Naive B cell (primary cell): Measurements from ENCODE around the gene CSNK1A1. TPM values are rescaled to one million over a fixed set of nuclear protein-coding genes. Genes with fewer than 3 reads are reported as not detected.
"Not testable (repeated sequence)": the region's sequence is repeated elsewhere in the genome, so short reads cannot be mapped to it uniquely, and the experiment has no call there.

Experiments
- ATAC-seq, 2 donors: fragments of 150-1000 bp; cut with Tn5 transposase; 2 replicates each; pipeline ENCODE4 v1.10.0; 2021; ENCODE audit warnings: low read depth in 2 of 2, mild to moderate bottlenecking in 2 of 2, moderate library complexity in 2 of 2
- DNase-seq: peaks from one replicate; pipeline ENCODE4 v3.0.0; 2022
- H3K27ac Mint-ChIP-seq, 6 donors: one replicate each; pipeline ENCODE4 v1.8.0; 2020 to 2022; ENCODE audit warnings: mild to moderate bottlenecking in 6 of 6, mixed read lengths in 6 of 6, moderate library complexity in 5 of 6, inconsistent platforms in 2 of 6
- H3K27me3 Mint-ChIP-seq, 3 donors: one replicate each; pipeline ENCODE4 v1.8.0; 2021 to 2022; ENCODE audit warnings: mixed read lengths in 3 of 3, mild to moderate bottlenecking in 1 of 3
- H3K36me3 Mint-ChIP-seq, 2 donors: one replicate each; pipeline ENCODE4 v1.8.0; 2020 to 2022; ENCODE audit warnings: mixed read lengths in 2 of 2, inconsistent platforms in 1 of 2, mild to moderate bottlenecking in 1 of 2
- H3K4me1 Mint-ChIP-seq, 3 donors: one replicate each; pipeline ENCODE4 v1.8.0; 2020 to 2022; ENCODE audit warnings: mixed read lengths in 3 of 3, inconsistent platforms in 1 of 3, mild to moderate bottlenecking in 1 of 3, moderate library complexity in 1 of 3
- H3K4me3 Mint-ChIP-seq, 8 donors: one replicate each; pipeline ENCODE4 v1.8.0; 2020 to 2022; ENCODE audit warnings: mild to moderate bottlenecking in 8 of 8, mixed read lengths in 8 of 8, moderate library complexity in 8 of 8, inconsistent platforms in 2 of 8
- H3K9me3 Mint-ChIP-seq, 7 donors: one replicate each; pipeline ENCODE4 v1.8.0; 2020 to 2022; ENCODE audit warnings: mixed read lengths in 7 of 7, mild to moderate bottlenecking in 5 of 7, inconsistent platforms in 2 of 7, moderate library complexity in 1 of 7
- polyA plus RNA-seq, 6 donors: library from polyadenylated mRNA; unstranded; fragments of 300-500 nt; fragmentation: Illumina TruSeq; gene quantifications; one replicate each; pipeline ENCODE4 v1.2.3, GENCODE V29; 2021; ENCODE audit warnings: low read depth in 6 of 6

Gene CSNK1A1
- polyA plus RNA-seq, 6 donors from 2014 or later, result 100 to 148 (median 129) TPM

DNA sequence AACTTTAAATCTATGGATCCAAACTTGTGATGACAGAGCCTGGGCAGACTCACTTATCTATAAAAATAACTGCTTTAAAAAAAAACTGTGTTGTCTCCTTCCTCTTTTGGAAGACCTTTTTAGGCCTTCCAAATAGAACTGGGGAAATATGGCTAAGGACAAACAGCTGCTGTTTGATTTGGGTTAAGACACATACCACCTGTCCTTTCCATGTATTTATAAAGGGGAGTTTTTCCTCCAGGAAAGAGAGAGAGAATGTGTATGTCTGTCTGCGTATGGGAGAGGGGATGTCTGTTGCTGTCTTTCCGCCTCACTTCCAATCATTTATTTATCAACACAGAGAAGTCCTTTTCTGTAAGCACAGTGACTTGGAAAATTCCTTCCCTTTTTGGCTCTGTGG is 32.9 kb upstream of the CSNK1A1 start:
- Mint-ChIP-seq H3K4me1 (peaks cover 4 to 9% (median 6%) of the 10 kb centered on the region in 3 donors), H3K4me3 (no peak overlapping the region), H3K36me3 (no peaks in the 10 kb centered on the region), H3K27ac (no peak overlapping the region), H3K27me3 (peaks cover 15 to 34% (median 24%) of the 10 kb centered on the region in 3 donors), H3K9me3 (no peaks in the 10 kb centered on the region)
- no peak for DNase-seq
- no peak for ATAC-seq

GRCh38 chr5:149583394-149583793 is 32.2 kb upstream of the CSNK1A1 start:
- ATAC-seq, result no peak
- DNase-seq, result no peak
- H3K27ac Mint-ChIP-seq, result no peak overlapping the region

GRCh38 chr5:149581931-149582768 is 30.9 kb upstream of the CSNK1A1 start:
- Mint-ChIP-seq H3K9me3 (no peaks in the 10 kb centered on the region), H3K27me3 (peaks cover 15 to 38% (median 27%) of the 10 kb centered on the region in 3 donors), H3K4me3 (peak overlapping the region in 5 of 8 donors; percentile 72 to 86 (median 78)), H3K36me3 (no peaks in the 10 kb centered on the region), H3K4me1 (peaks cover 4 to 9% (median 6%) of the 10 kb centered on the region in 3 donors), H3K27ac (no peak overlapping the region)
- ATAC-seq, result no peak
- no peak for DNase-seq

More at GRCh38 chr5:149583394-149583793, 32.2 kb upstream of the CSNK1A1 start:
- H3K36me3 Mint-ChIP-seq, result no peaks in the 10 kb centered on the region
- H3K4me1 Mint-ChIP-seq, result peaks cover 4 to 9% (median 6%) of the 10 kb centered on the region in 3 donors
- peaks cover 15 to 38% (median 29%) of the 10 kb centered on the region in 3 donors for H3K27me3 Mint-ChIP-seq
- no peaks in the 10 kb centered on the region for H3K9me3 Mint-ChIP-seq
- no peak overlapping the region for H3K4me3 Mint-ChIP-seq

DNA sequence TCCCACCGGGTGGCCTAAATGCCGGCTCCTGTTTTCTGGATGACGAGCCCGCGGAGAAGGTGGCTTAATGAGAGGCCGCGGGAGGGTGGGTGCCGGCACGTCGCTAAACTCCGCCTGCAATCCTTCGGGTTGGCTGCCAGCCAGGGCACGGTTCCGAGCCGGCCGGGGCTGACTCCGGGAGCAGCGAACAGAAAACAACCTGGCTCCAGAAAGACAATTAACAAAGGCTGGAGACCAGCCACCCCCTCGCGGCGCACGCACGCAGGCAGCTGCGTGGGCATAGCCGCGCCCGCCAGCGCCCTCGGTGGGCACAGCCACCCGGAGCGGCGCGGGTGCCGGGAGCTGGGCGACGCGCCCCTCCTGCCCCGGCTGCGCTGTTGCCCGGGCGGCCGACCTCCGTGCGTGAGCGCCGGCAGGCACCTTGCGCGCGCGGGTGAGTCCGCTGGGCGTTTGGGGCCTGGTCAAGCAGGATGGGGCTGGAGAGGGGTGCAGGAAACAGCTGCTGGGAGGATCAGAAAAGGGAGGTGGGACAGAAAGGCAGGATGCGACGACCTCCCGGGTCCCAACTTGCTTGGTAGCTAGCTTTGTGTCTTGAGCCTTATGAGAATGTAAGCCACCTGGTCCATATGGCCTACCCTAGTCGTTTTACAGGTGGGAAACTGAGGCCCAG is 30.1 kb upstream of the CSNK1A1 start, which contains the start of gene ARHGEF37:
TSS of gene ARHGEF37 (plus strand) at position 307 of the 670 bp plus-strand sequence. CDS start 16,272 bp downstream, outside the sequence.
- H3K9me3 Mint-ChIP-seq, result no peaks in the 10 kb centered on the region
- H3K36me3 Mint-ChIP-seq, result no peaks in the 10 kb centered on the region
- peak within 1 kb of the TSS; percentile 23 to 86 (median 74) for H3K4me3 Mint-ChIP-seq
- peaks cover 15 to 38% (median 23%) of the 10 kb centered on the region in 3 donors for H3K27me3 Mint-ChIP-seq
- no peak for DNase-seq
- no peak within 1 kb of the TSS for H3K27ac Mint-ChIP-seq
- H3K4me1 Mint-ChIP-seq, result peaks cover 4 to 9% (median 6%) of the 10 kb centered on the region in 3 donors
- ATAC-seq, result peak; percentile 64 to 68

DNA sequence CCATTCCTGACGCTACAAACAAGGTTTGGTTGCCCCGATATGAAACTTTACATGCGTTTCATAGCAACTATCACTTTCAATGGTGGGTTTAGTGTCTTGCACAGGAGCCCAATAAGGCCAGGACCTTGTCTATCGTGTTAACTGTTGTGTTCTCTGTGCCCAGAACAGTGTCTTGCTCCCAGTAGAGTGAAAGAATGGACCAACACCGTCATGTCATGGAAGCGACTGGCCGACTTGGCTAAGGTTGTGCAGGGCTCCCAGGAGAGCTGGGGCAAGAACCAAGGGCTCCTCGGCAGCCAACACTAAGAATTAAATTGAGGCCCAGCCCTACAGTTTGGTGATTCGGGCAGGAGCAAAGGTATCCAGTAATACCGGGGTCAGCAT is 29.6 kb upstream of the CSNK1A1 start:
- no peak for ATAC-seq
- H3K4me3 Mint-ChIP-seq, result peak overlapping the region; percentile 23 to 81 (median 67)
- H3K27ac Mint-ChIP-seq, result no peak overlapping the region
- no peaks in the 10 kb centered on the region for H3K36me3 Mint-ChIP-seq
- peaks cover 4 to 9% (median 6%) of the 10 kb centered on the region in 3 donors for H3K4me1 Mint-ChIP-seq
- H3K9me3 Mint-ChIP-seq, result no peaks in the 10 kb centered on the region
- no peak for DNase-seq
- peaks cover 15 to 38% (median 23%) of the 10 kb centered on the region in 3 donors for H3K27me3 Mint-ChIP-seq

DNA sequence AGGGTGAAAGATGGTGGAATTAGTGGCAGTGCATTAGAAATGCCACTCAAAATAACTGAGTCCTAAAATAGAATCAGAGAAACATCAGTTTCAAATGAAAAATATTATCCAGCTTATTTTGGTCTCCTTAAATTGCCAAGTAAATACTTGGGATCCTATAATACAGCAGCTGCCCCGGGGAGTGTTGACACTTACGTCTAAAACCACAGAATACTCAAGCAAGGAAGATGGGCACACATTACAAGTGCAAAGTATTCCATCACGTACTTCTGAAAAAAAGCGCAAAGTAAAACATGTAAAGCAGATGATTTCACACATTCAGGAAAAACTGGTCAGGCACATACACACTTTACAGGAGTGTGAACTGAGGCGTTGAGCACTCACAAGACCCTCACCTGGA is 27.7 kb upstream of the CSNK1A1 start:
- no peaks in the 10 kb centered on the region for H3K36me3 Mint-ChIP-seq
- H3K27ac Mint-ChIP-seq, result no peak overlapping the region
- no peak for DNase-seq
- peaks cover 15 to 38% (median 23%) of the 10 kb centered on the region in 3 donors for H3K27me3 Mint-ChIP-seq
- no peak overlapping the region for H3K4me3 Mint-ChIP-seq
- no peak for ATAC-seq
- H3K9me3 Mint-ChIP-seq, result no peaks in the 10 kb centered on the region
- H3K4me1 Mint-ChIP-seq, result peaks cover 4 to 9% (median 6%) of the 10 kb centered on the region in 3 donors

GRCh38 chr5:149576021-149576420 is 24.8 kb upstream of the CSNK1A1 start:
- H3K4me1 Mint-ChIP-seq, result peaks cover 4% of the 10 kb centered on the region in 3 donors
- DNase-seq, result no peak
- no peak for ATAC-seq
- H3K9me3 Mint-ChIP-seq, result no peaks in the 10 kb centered on the region
- H3K27me3 Mint-ChIP-seq, result peaks cover 15 to 22% (median 17%) of the 10 kb centered on the region in 3 donors
- H3K4me3 Mint-ChIP-seq, result no peak overlapping the region
- H3K27ac Mint-ChIP-seq, result no peak overlapping the region
- no peaks in the 10 kb centered on the region for H3K36me3 Mint-ChIP-seq

GRCh38 chr5:149575131-149575530 is 23.9 kb upstream of the CSNK1A1 start:
- no peaks in the 10 kb centered on the region for H3K4me1 Mint-ChIP-seq
- no peaks in the 10 kb centered on the region for H3K36me3 Mint-ChIP-seq
- H3K9me3 Mint-ChIP-seq, result no peaks in the 10 kb centered on the region
- no peak overlapping the region for H3K4me3 Mint-ChIP-seq
- DNase-seq (no peak), ATAC-seq (no peak)
- H3K27ac Mint-ChIP-seq, result peak overlapping the region in 1 of 6 donors; percentile 23
- H3K27me3 Mint-ChIP-seq, result peaks cover 6 to 13% (median 8%) of the 10 kb centered on the region in 3 donors

- no peaks in the 10 kb centered on the region for H3K36me3 Mint-ChIP-seq
- H3K9me3 Mint-ChIP-seq, result no peaks in the 10 kb centered on the region
- H3K27ac Mint-ChIP-seq, result peak overlapping the region in 1 of 6 donors; percentile 38
- ATAC-seq (no peak), DNase-seq (no peak)
- H3K4me3 Mint-ChIP-seq, result no peak overlapping the region
- H3K27me3 Mint-ChIP-seq, result no peaks in the 10 kb centered on the region
- no peaks in the 10 kb centered on the region for H3K4me1 Mint-ChIP-seq
Measured at GRCh38 chr5:149572576-149573231, 21.5 kb upstream of the CSNK1A1 start.

DNA sequence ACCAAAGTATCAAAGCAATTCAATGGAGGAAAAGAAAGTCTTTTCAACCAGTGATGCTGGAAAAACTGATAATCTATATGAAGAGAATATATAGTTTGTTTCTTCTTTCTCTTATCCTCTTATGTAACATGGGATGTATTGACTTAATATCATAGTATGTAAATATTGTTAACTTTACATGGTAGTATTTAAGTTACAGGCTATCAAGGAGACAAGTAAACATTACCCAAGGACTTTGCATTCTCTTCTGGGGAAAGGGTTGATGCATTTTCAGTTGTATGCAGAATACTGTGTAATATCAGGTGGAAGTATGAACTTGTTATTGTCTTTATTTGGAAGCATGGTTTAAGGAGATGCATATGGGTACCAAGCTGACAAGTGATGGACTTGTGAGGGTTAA is 20.9 kb upstream of the CSNK1A1 start:
- no peaks in the 10 kb centered on the region for H3K4me1 Mint-ChIP-seq

DNA sequence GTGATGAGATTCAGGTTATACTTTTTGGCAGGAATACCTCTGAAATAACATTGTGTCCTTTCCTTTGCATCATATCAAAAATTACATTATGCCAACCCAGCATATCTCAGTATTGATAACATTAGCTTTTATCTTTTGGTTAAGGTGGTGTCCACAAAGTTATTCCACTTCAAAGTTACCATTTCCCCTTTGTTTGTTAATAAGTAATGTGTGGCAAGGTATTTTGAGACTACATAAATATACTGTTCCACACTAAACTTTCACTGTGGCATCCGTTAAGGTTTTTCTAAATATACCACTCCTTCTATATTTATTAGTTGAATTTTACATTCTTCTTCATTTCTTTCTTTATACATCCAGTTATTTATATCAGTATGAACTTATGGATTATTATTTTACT is 16.0 kb upstream of the CSNK1A1 start:
- Mint-ChIP-seq H3K9me3 (no peaks in the 10 kb centered on the region), H3K4me3 (no peak overlapping the region), H3K27me3 (no peaks in the 10 kb centered on the region), H3K36me3 (no peaks in the 10 kb centered on the region), H3K27ac (no peak overlapping the region), H3K4me1 (no peaks in the 10 kb centered on the region)
- no peak for ATAC-seq
- DNase-seq, result no peak

More for the DNA sequence above, 20.9 kb upstream of the CSNK1A1 start:
- Mint-ChIP-seq H3K4me3 (no peak overlapping the region), H3K27ac (no peak overlapping the region), H3K36me3 (no peaks in the 10 kb centered on the region), H3K9me3 (no peaks in the 10 kb centered on the region), H3K27me3 (no peaks in the 10 kb centered on the region)
- ATAC-seq (no peak), DNase-seq (no peak)

GRCh38 chr5:149564542-149565140 is 13.4 kb upstream of the CSNK1A1 start:
- H3K4me1 Mint-ChIP-seq, H3K9me3 Mint-ChIP-seq, H3K27ac Mint-ChIP-seq, H3K36me3 Mint-ChIP-seq, H3K4me3 Mint-ChIP-seq, H3K27me3 Mint-ChIP-seq: not testable (repeated sequence)
- ATAC-seq, result peak; percentile 85 to 86
- DNase-seq, result peak; percentile 51

DNA sequence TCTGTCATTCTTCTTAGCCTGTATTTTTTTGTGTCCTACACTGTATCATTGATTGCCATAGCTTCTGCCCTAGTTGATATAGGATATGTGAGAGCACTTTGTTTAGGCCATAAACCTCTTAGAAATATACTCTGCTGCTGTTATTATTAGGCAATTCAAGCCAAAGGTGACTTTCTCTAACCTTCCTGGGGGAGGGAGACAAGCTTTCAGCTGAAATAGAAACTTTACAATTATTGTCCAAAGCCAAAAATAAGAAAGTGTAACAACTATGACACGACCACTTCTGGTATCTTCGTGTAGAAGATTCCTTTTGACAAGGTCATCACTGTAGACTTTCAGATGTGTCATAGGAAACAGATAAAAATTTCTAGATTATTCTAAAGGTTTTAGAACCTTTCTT is 12.2 kb upstream of the CSNK1A1 start:
- no peak for ATAC-seq
- Mint-ChIP-seq H3K4me1 (no peaks in the 10 kb centered on the region), H3K9me3 (no peaks in the 10 kb centered on the region), H3K27me3 (no peaks in the 10 kb centered on the region), H3K27ac (peak overlapping the region in 1 of 6 donors; percentile 18), H3K4me3 (no peak overlapping the region), H3K36me3 (no peaks in the 10 kb centered on the region)
- DNase-seq, result no peak
